SK-N-SH (cell line): ENCODE data around the gene KHDC1.

Source experiments
- CTCF ChIP-seq: fragments of 200-600 bp; sonication (generic); IDR thresholded peaks from 2 replicates; pipeline ENCODE4 v1.6.1; 2017; ENCODE audit warnings: antibody characterized with exemption, mild to moderate bottlenecking, moderate library complexity
- POLR2AphosphoS5 ChIP-seq: IDR thresholded peaks from 2 replicates; pipeline ENCODE4 v1.6.1; 2012; ENCODE audit warnings: low read depth, low read length
- RFX5 ChIP-seq: IDR thresholded peaks from 2 replicates; pipeline ENCODE4 v1.6.1; 2012; ENCODE audit warnings: mild to moderate bottlenecking, improper control_type of control experiment, low read length

- TF ChIP-seq POLR2AphosphoS5 (no peak), RFX5 (no peak), CTCF (no peak)
Measured at GRCh38 chr6:73286752-73287151, 23.8 kb upstream of the KHDC1 start.
